ENCODE results near the gene SMYD1.
A peak's percentile ranks its signal among the peaks of the same experiment; 100 is the strongest.
"Not testable (repeated sequence)": the region's sequence is repeated elsewhere in the genome, so short reads cannot be mapped to it uniquely, and the experiment has no call there.

Gene SMYD1

GRCh38 chr2:88067598-88067997, at the start of gene SMYD1:
Gene SMYD1 (plus strand): TSS chr2:88067825. CDS start chr2:88067865, 40 bp downstream.
- no peak for DNase-seq

GRCh38 chr2:88018077-88018805, 49.4 kb upstream of the SMYD1 start:
- DNase-seq = not testable (repeated sequence)

GRCh38 chr2:88018909-88019308, 48.7 kb upstream of the SMYD1 start:
- DNase-seq = no peak

- DNase-seq = no peak
Measured at GRCh38 chr2:88019985-88020384, 47.6 kb upstream of the SMYD1 start.

- no peak for DNase-seq
Measured at GRCh38 chr2:88022669-88022921, 45.0 kb upstream of the SMYD1 start.

GRCh38 chr2:88024509-88024908, 43.1 kb upstream of the SMYD1 start:
- no peak for DNase-seq

GRCh38 chr2:88027697-88028389, 39.8 kb upstream of the SMYD1 start:
- DNase-seq = no peak

- no peak for DNase-seq
Measured at GRCh38 chr2:88028931-88029330, 38.7 kb upstream of the SMYD1 start.

GRCh38 chr2:88032070-88032702, 35.4 kb upstream of the SMYD1 start:
- no peak for DNase-seq

- DNase-seq = no peak
Measured at GRCh38 chr2:88036182-88036581, 31.4 kb upstream of the SMYD1 start.

- DNase-seq = no peak
Measured at GRCh38 chr2:88036606-88037005, 31.0 kb upstream of the SMYD1 start.

GRCh38 chr2:88038263-88039105, 29.1 kb upstream of the SMYD1 start:
- DNase-seq = no peak

- no peak for DNase-seq
Measured at GRCh38 chr2:88042476-88042875, 25.1 kb upstream of the SMYD1 start.

- DNase-seq = not testable (repeated sequence)
Measured at GRCh38 chr2:88045561-88045960, 22.1 kb upstream of the SMYD1 start.

- no peak for DNase-seq
Measured at GRCh38 chr2:88048541-88048940, 19.1 kb upstream of the SMYD1 start.

- no peak for DNase-seq
Measured at GRCh38 chr2:88049622-88050021, 18.0 kb upstream of the SMYD1 start.

- no peak for DNase-seq
Measured at GRCh38 chr2:88051792-88052191, 15.8 kb upstream of the SMYD1 start.

GRCh38 chr2:88053296-88053695, 14.3 kb upstream of the SMYD1 start:
- DNase-seq = no peak

- no peak for DNase-seq
Measured at GRCh38 chr2:88053934-88054781, 13.5 kb upstream of the SMYD1 start.

- DNase-seq = no peak
Measured at GRCh38 chr2:88054782-88055370, 12.7 kb upstream of the SMYD1 start.

- peak; percentile 81 for DNase-seq
Measured at GRCh38 chr2:88055371-88056128, 12.1 kb upstream of the SMYD1 start, which contains the start of gene KRCC1. Gene KRCC1 (minus strand): TSS chr2:88055783. CDS start chr2:88028563, 27,220 bp downstream.

Measured in DMS 273 treated with DMSO at 0.1 percent for 48 hours (cell line).